Activated T-helper 1 cell treated with anti-CD3 and anti-CD28 coated beads, Interleukin-2, amount 50 U/mL, for 16 hours (primary cell): ENCODE data around the gene SCGB1C1.

ENCODE experiments used
- DNase-seq, 2 donors: peaks; one replicate each; pipeline ENCODE4 v3.0.0-alpha.2; 2020; ENCODE audit warnings: low read depth in 1 of 2, low spot score in 1 of 2

SCGB1C1 gene

GRCh38 chr11:241634-242033 is 48.8 kb downstream of the SCGB1C1 start:
- DNase-seq, result no peak
